Ovary (tissue), 3 donors: Measurements from ENCODE around the gene MTUS2.

Source experiments
- CTCF ChIP-seq, 3 donors: fragments of 450-650 bp in 2 of 3; fragments of 200-600 bp in 1 of 3; IDR thresholded peaks; one replicate each; pipeline versions ENCODE4 v1.5.1 to v1.8.0; 2016 to 2022; ENCODE audit warnings: antibody characterized with exemption in 3 of 3, mild to moderate bottlenecking in 1 of 3
- EP300 ChIP-seq: sonication (generic); formaldehyde crosslinking; IDR thresholded peaks from one replicate; pipeline ENCODE4 v1.6.1; 2017; ENCODE audit warnings: antibody characterized with exemption
- POLR2A ChIP-seq: fragments of 450-650 bp; IDR thresholded peaks from one replicate; pipeline ENCODE4 v1.6.1; 2017; ENCODE audit warnings: antibody characterized with exemption, mild to moderate bottlenecking, moderate library complexity
- donor health status: DM: no; HTN: no; CAD: no.

- TF ChIP-seq CTCF (IDR thresholded peaks at IDR 0.05), result no peak
- no peak for TF ChIP-seq EP300
- TF ChIP-seq POLR2A, result no peak
Observed at GRCh38 chr13:29418026-29418425, 597.9 kb downstream of the MTUS2 start.
